SU-DHL-6 (cell line): ENCODE data around the gene CASD1.

Experiments
- EZH2phosphoT487 ChIP-seq: fragments of 200-600 bp; sonication (generic), shearing (Covaris generic); conservative IDR thresholded peaks from 2 replicates; pipeline ENCODE4 v1.6.1; 2018; ENCODE audit warnings: mild to moderate bottlenecking, antibody characterized with exemption, low read length, moderate library complexity, mixed read lengths
- TF ChIP-seq, protein P1 (sequence below): fragments of 200-600 bp; sonication (generic); IDR thresholded peaks from one replicate; pipeline ENCODE4 v1.5.1; 2017; ENCODE audit warnings: antibody characterized with exemption, mild to moderate bottlenecking, low read length, moderate library complexity; ENCODE audit not compliant: insufficient read depth, poor library complexity, severe bottlenecking

DNA sequence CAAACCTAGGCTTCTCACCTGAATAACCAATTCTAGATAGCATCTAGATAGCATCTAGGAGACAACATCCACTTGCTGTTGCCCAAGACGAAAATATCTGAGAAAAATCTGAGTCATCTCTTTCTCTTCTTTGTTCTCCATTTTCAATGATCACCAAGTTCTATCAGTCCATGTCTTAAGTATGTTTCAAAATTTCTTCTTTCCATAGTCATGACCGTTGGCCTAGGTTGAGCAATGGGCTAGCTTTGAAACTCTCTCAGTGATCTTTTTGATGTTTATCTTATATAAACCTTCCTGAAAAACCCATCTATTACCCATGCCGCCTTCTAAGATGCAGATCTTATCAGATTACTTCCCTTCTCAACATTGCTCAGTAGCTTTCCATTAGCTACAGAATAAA lies 23.4 kb upstream of the CASD1 start:
- no peak for TF ChIP-seq EZH2phosphoT487
- TF ChIP-seq, protein P1, sequence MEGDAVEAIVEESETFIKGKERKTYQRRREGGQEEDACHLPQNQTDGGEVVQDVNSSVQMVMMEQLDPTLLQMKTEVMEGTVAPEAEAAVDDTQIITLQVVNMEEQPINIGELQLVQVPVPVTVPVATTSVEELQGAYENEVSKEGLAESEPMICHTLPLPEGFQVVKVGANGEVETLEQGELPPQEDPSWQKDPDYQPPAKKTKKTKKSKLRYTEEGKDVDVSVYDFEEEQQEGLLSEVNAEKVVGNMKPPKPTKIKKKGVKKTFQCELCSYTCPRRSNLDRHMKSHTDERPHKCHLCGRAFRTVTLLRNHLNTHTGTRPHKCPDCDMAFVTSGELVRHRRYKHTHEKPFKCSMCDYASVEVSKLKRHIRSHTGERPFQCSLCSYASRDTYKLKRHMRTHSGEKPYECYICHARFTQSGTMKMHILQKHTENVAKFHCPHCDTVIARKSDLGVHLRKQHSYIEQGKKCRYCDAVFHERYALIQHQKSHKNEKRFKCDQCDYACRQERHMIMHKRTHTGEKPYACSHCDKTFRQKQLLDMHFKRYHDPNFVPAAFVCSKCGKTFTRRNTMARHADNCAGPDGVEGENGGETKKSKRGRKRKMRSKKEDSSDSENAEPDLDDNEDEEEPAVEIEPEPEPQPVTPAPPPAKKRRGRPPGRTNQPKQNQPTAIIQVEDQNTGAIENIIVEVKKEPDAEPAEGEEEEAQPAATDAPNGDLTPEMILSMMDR: no peak
